ENCODE measurements around the gene STX5.
"Not testable (repeated sequence)": the region's sequence is repeated elsewhere in the genome, so short reads cannot be mapped to it uniquely, and the experiment has no call there.

Gene STX5

GRCh38 chr11:62830904-62831519 lies 839 bp downstream of the STX5 start:
- no peak for DNase-seq (ENCODE audit: low spot score)

DNA sequence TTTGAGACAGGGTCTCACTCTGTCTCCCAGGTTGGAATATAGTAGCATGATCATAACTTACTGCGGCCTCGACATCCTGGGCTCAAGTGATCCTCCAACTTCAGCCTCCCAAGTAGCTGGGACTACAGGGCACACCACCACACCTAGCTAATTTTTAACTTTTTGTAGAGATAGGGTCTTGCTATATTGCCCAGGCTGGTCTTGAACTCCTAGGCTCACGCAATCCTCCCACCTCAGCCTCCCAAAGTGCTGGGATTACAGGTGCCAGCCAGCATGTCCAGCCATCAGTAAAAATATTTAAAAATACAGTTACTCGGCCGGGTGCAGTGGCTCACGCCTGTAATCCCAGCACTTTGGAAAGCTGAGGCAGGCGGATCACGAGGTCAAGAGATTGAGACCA lies 3.7 kb downstream of the STX5 start:
- DNase-seq (ENCODE audit: low spot score): not testable (repeated sequence)

DNA sequence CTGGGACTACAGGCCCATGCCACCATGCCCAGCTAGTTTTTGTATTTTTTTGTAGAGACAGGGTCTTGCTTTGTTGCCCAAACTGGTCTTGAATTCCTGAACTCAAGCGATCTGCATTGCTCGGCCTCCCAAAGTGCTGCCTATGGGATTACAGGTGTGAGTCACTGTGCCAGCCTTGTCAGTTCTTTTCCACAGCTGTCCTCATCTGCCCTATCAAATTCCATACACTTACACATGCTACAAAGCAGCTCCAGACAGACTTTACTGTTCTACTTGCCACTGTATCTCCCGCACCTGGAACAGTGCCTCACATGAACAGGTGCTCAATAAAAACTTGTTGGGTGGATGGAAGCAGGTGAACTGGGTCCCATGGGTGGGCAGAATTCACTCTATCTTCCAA lies 8.2 kb downstream of the STX5 start:
- DNase-seq (ENCODE audit: low spot score): no peak

- no peak for DNase-seq (ENCODE audit: low spot score)
Observed at GRCh38 chr11:62817129-62817528, 14.7 kb downstream of the STX5 start.

- no peak for DNase-seq (ENCODE audit: low spot score)
Observed at GRCh38 chr11:62816557-62816956, 15.3 kb downstream of the STX5 start.

GRCh38 chr11:62811659-62812058 lies 20.2 kb downstream of the STX5 start:
- no peak for DNase-seq (ENCODE audit: low spot score)

- DNase-seq (ENCODE audit: low spot score): no peak
Observed at GRCh38 chr11:62810748-62811147, 21.1 kb downstream of the STX5 start.

- DNase-seq (ENCODE audit: low spot score): peak; percentile 34
Observed at GRCh38 chr11:62806611-62807121, 25.2 kb downstream of the STX5 start.

GRCh38 chr11:62805961-62806441 lies 25.9 kb downstream of the STX5 start:
- no peak for DNase-seq (ENCODE audit: low spot score)

GRCh38 chr11:62805076-62805892 lies 26.6 kb downstream of the STX5 start, which contains the start of gene NXF1:
NXF1 (minus strand) TSS chr11:62805440; CDS start chr11:62805356, 84 bp downstream.
- DNase-seq (ENCODE audit: low spot score): peak; percentile 98

GRCh38 chr11:62804310-62805075 lies 27.4 kb downstream of the STX5 start:
- DNase-seq (ENCODE audit: low spot score): peak; percentile 17

- DNase-seq (ENCODE audit: low spot score): no peak
Observed at GRCh38 chr11:62801071-62801470, 30.8 kb downstream of the STX5 start.

DNA sequence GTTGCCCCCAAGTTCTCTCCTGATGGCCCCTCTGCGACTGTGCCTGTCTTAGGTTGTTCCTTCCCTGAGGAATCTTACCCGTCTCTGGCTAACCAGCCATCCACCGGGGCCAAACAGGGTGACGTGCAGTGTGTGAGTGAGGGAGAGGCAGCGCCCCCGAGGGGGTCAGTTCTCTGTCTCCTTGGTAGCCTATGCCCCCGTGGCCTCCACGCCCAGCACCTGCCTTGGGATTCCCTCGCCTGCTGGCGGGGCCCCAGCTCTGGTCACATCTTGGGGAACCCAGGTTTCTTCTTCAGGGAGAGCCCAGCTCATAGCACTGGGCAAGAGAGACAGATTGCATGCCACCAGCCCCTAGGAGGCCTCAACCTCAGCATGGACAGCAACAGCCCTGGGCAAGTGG lies 32.4 kb downstream of the STX5 start:
- no peak for DNase-seq (ENCODE audit: low spot score)

- DNase-seq (ENCODE audit: low spot score): no peak
Observed at GRCh38 chr11:62796281-62796680, 35.6 kb downstream of the STX5 start.

DNA sequence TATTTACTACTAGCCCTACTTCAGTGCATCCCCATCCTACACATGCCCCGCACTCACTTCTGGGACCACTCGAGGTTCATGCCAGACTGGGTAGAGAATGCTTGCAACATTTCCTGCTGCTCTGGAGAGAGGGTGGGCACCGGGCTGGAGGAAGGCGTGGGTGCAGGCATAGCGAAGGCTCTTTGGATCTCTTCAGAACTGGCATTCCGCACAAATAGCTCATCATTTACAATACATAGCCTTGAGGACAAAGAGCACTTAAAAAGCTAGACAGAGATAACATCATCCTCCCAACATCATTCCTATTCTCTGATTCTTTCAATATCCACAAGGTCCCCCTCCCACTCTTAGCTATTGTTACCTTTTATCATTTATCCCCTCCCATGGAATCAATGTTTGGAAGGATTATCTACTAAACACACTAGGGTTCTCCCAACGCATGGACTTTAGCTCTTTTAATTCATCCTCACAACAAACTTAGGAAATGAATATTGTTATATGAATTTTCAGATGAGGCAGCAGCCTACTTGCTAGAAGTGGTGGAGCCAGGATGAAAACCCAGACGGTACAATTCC lies 37.6 kb downstream of the STX5 start:
- DNase-seq (ENCODE audit: low spot score): no peak

DNA sequence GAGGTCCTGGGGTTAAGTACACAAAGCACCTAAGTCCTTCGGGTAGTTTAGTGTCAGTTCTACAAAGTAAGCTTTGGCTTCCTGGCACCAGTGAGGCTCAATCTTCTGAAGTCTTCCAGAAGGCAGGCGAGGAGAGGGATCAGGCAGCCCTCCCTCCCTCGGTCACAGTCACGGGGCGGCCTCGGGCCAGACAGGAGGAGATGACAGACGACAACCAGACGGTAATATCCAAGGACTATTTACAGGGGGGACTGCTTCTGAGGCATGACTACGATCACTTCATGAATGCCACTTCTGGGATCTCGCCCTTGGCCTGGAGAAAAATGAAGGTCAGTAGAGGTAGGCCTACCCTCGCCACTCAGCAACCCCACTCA lies 39.7 kb downstream of the STX5 start:
- DNase-seq (ENCODE audit: low spot score): no peak

DNA sequence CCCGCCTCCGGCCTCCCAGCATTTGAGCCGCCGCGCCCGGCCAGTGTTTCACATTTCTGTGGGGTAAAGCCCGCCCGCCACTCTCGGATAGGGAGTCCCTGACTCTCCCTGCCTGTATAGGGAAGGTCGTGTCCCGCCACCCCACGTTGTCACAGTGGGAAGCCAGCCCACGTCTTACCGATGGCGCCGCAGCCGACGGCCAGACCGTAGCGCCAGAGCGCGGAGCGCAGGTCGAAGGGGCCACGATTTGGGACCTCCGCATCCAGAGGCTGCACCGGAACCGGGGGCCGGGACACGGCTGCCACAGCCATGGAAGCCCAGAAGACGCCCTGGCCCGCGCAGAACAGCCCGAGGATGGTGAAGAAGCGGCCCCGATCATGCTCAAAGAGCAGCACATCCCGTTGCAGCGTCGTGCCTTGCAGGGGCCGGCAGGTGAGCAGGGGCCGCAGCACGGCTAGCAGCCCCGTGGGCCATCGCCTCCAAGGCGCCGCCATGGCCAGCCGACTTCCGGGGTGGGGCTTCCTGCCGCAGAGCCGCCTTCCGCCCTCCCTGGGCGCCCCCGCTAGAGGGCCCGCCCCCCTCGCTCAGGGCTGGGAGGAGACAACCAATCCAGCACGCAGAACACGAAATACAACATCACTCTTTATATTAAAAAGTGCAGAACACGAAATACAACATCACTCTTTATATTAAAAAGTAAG lies 40.2 kb downstream of the STX5 start, which contains the start of gene TMEM223:
TSS of gene TMEM223 (minus strand) at position 506 of the 701 bp plus-strand sequence. CDS start at position 494, 12 bp downstream.
- peak; percentile 93 for DNase-seq (ENCODE audit: low spot score)

GRCh38 chr11:62789576-62789975 lies 42.3 kb downstream of the STX5 start:
- DNase-seq (ENCODE audit: low spot score): no peak

DNA sequence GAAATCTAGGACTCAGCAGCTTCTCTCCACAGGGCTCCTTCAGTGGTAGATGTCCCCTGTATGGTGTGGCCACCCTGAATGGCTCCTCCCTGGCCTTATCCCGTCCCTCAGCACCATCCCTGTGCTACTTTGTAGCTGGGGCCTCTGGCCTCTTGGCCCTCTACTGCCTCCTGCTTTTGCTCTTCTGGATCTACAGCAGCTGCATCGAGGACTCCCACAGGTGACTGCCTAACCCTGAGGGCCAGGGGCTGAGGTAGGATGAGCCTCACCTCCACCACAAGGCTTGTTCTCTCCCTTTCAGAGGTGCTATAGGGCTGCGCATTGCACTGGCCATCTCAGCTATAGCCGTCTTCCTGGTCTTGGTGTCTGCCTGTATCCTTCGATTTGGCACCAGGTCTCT lies 42.9 kb downstream of the STX5 start:
- no peak for DNase-seq (ENCODE audit: low spot score)

- DNase-seq (ENCODE audit: low spot score): peak; percentile 99
Observed at GRCh38 chr11:62787005-62787759, 44.7 kb downstream of the STX5 start, which contains the start of gene TMEM179B. TMEM179B (plus strand) TSS chr11:62787402; CDS start chr11:62787432, 30 bp downstream.

Data from Ammon's horn (tissue), 1 donor.